ENCODE results near the gene ATP6V1A. TPM values are rescaled to one million over a fixed set of nuclear protein-coding genes. Genes with fewer than 3 reads are reported as not detected.

The ATP6V1A gene
- total RNA-seq, 1 experiment from 2014 or later, result 73.4 TPM

- H3K27me3 Mint-ChIP-seq (ENCODE audit: low read depth), result no peaks in the 10 kb centered on the region
- H2AFZ ChIP-seq (ENCODE audit: low read length), result no peak overlapping the region
These were observed 73.0 kb downstream of the ATP6V1A start for GRCh38 chr3:113819866-113820265.

More at GRCh38 chr3:113819866-113820265, 73.0 kb downstream of the ATP6V1A start:
- Histone ChIP-seq H2BK15ac (ENCODE audit: low read depth, low read length) (no peak overlapping the region), H3T11ph (ENCODE audit: low read length) (no peak overlapping the region), H4K5ac (ENCODE audit: insufficient read length, low read depth, low read length) (no peak overlapping the region), H3K23me2 (ENCODE audit: insufficient read length, low read depth, low read length, poor library complexity, severe bottlenecking) (no peaks in the 10 kb centered on the region), H3K9me3 (ENCODE audit: control insufficient read depth, low read depth, low read length) (no peaks in the 10 kb centered on the region), H3K79me1 (ENCODE audit: insufficient read depth, low read depth, low read length, poor library complexity, severe bottlenecking) (no peaks in the 10 kb centered on the region), H4K8ac (replicated peaks; ENCODE audit: insufficient read length, low read depth, low read length) (no peak overlapping the region), H3K27ac (ENCODE audit: insufficient read length, low read depth, low read length) (no peak overlapping the region), H3K4me2 (ENCODE audit: insufficient read depth, insufficient read length, low read length) (no peak overlapping the region), H4K20me1 (ENCODE audit: control insufficient read depth, insufficient read depth, insufficient read length) (no peaks in the 10 kb centered on the region), H3K56ac (ENCODE audit: insufficient read length, low read depth, low read length) (no peak overlapping the region), H3K23ac (ENCODE audit: insufficient read length, low read depth, low read length) (no peak overlapping the region), H3K9ac (ENCODE audit: extremely low read depth, insufficient read length, low read length) (no peak overlapping the region), H2BK120ac (ENCODE audit: low read depth, low read length, poor library complexity, severe bottlenecking) (no peak overlapping the region), H3K79me2 (ENCODE audit: insufficient read depth, low read length) (no peaks in the 10 kb centered on the region), H2BK12ac (ENCODE audit: insufficient read length, low read depth, low read length) (no peak overlapping the region), H3K14ac (ENCODE audit: insufficient read depth, low read length) (no peak overlapping the region), H3K4ac (ENCODE audit: low read depth, low read length) (no peak overlapping the region), H3K27me3 (ENCODE audit: insufficient read depth, low read length) (no peaks in the 10 kb centered on the region), H2BK20ac (ENCODE audit: low read depth, low read length, poor library complexity, severe bottlenecking) (no peak overlapping the region), H2BK5ac (ENCODE audit: insufficient read length, low read length) (no peak overlapping the region), H3K18ac (ENCODE audit: insufficient read length, low read depth, low read length) (no peak overlapping the region), H4K91ac (ENCODE audit: insufficient read length, low read depth, low read length) (no peak overlapping the region), H2AK5ac (ENCODE audit: insufficient read length, low read length) (no peak overlapping the region), H3K4me1 (ENCODE audit: insufficient read depth, low read length) (no peaks in the 10 kb centered on the region)
- Mint-ChIP-seq H3K27ac (peak overlapping the region in 1 of 3 experiments; percentile 59; a peak in 1 of 7 replicates), H3K9me3 (no peaks in the 10 kb centered on the region; a peak in 1 of 5 replicates), H3K4me3 (no peak overlapping the region), H3K4me1 (no peaks in the 10 kb centered on the region), H3K36me3 (ENCODE audit: insufficient read depth in 1 of 3, low read depth in 3 of 3) (no peaks in the 10 kb centered on the region)
- no peak for DNase-seq
- TF ChIP-seq CTCF (conservative IDR thresholded peaks at IDR 0.05), result no peak
- no CpG with 5 or more reads among the region's 3 CpGs for WGBS (ENCODE audit: extremely low coverage, insufficient read length, low lambda C conversion rate)
